ENCODE measurements around the gene RLBP1. TPM values are rescaled to one million over a fixed set of nuclear protein-coding genes. Genes with fewer than 3 reads are reported as not detected.

Gene RLBP1
- total RNA-seq, 4 donors from 2014 or later: not detected

- DNase-seq: no peak
- no peak overlapping the region for H3K27ac ChIP-seq
- TF ChIP-seq CTCF (IDR thresholded peaks at IDR 0.05) (no peak), POLR2A (IDR thresholded peaks at IDR 0.05) (no peak)
- no peaks in the 10 kb centered on the region for H3K36me3 ChIP-seq
- H3K9me3 ChIP-seq: no peaks in the 10 kb centered on the region
- 85 to 88% methylated on average over 5 of the region's 5 CpGs for WGBS, 2 donors
- H3K27me3 ChIP-seq: no peaks in the 10 kb centered on the region
- intact Hi-C loops (cut with DNase I): no loop called here
- H3K4me3 ChIP-seq (replicated peaks in 1 of 3): no peak overlapping the region
- H3K4me1 ChIP-seq: peaks cover 31 to 41% of the 10 kb centered on the region in 2 donors
Observed at GRCh38 chr15:89163271-89164055, 57.9 kb downstream of the RLBP1 start.

GRCh38 chr15:89161666-89162065 is 59.7 kb downstream of the RLBP1 start:
- H3K4me1 ChIP-seq: peaks cover 21 to 23% of the 10 kb centered on the region in 2 donors
- H3K27ac ChIP-seq: no peak overlapping the region
- intact Hi-C loops (cut with DNase I): no loop called here
- peaks cover 0 to 4% of the 10 kb centered on the region in 2 donors for H3K36me3 ChIP-seq
- H3K27me3 ChIP-seq: no peaks in the 10 kb centered on the region
- DNase-seq: no peak
- peaks cover 4% of the 10 kb centered on the region for H3K9me3 ChIP-seq
- TF ChIP-seq POLR2A (IDR thresholded peaks at IDR 0.05) (no peak), CTCF (IDR thresholded peaks at IDR 0.05) (no peak)
- H3K4me3 ChIP-seq (replicated peaks in 1 of 3): no peak overlapping the region
- 83% methylated on average over 3 of the region's 3 CpGs for WGBS, 2 donors

Other genes starting within 250 kb of the RLBP1 start
- gene ABHD2, start 133.1 kb downstream of the RLBP1 start, total RNA-seq: 10 to 100 TPM; 52.0 to 74.4 (median 66.2) TPM
- 1 to 10 TPM in 3 of 4 donors, under 1 TPM in 1; 0.67 to 1.8 (median 1.5) TPM for gene FANCI, start 22.4 kb upstream of the RLBP1 start, total RNA-seq
- gene POLG, start 113.2 kb upstream of the RLBP1 start, total RNA-seq: 10 to 100 TPM; 31.2 to 78.8 (median 61.0) TPM

Measured in thyroid gland (tissue), 4 donors.